ENCODE results near the gene CATSPERD.
"Not testable (repeated sequence)": the region's sequence is repeated elsewhere in the genome, so short reads cannot be mapped to it uniquely, and the experiment has no call there.

CATSPERD gene

GRCh38 chr19:5696196-5697021 lies 24.0 kb upstream of the CATSPERD start:
- DNase-seq = peak in 3 of 10 donors; percentile 59 to 84 (median 81)
- intact Hi-C loops (cut with DNase I) = no loop called here

DNA sequence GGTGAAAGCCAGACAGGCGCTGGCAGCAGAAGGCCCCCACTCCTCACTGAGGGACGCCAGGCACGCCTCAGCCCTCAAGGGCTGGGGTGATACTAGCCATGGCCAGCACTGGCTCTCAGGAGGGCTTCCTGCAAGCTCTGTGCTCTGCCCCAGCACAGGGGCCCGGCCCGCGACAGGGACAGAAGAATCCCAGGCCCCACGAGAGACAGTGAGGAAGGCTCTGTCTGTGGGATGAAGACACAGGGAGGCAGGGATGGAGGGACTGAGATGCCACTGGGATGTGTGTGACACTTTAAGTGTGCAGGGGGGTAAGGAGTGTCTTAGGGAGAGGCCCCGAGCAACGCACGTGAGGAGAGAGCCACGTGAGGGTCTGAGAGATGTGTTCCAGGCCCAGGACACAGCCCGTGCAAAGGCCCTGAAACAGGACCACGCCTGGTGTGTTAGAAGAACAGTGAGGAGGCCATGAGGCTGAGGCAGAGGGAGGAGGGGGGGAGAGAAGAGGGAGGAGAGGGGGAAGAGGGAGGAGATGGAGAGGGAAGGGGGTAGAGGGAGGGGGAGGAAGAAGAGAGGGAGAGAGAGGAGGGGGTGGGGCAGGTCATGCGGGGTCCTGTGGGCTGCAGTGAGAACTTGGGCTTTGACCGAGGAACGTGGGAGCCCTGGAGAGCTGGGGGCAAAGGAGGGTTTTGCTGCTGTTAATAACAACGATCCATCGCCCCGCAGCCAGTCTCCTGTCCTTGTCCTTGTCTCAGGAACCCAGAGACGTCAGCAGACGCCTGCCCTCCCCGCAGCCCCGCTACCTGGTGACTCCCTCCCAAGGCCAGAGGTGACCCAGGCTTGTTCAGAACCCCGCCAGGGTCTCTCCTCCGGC lies 23.2 kb upstream of the CATSPERD start:
- intact Hi-C loops (cut with DNase I) = no loop called here
- peak in 3 of 10 donors; percentile 57 to 83 (median 80) for DNase-seq

DNA sequence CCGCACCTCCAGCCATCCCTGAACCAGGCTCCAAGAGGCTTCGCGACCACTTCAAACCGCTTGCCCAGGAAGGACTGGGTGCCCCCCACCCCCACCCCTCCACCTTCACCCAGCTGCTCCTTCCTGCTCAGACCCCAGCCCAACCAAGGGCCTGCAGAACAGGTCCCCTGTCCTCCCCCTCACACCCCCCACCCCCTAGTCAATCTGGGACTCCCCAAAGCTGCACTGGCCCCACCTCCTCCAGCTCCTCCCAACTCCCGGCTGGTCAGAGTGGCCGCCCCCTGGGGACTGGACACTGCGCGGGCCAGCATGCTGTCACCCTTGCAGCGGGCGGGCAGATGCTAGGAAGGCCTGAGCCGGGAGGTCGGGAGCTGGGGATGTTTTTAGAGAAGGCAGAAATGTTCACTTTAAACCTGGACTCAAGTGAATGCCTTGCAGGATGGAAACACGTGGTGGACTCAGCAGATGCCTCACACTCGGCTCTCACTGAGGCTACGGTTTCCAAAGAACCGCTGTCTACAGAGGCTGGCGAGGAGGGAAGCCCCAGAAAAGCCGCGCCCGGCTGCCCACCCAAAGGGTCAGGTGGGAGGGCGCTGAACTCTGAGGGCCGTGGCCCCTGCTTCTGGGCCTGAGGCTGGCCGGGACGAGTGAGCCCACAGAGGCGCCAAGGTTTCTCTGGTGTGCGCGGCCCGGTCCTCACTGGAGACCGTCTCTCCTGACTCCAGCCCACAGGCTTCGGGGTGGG lies 22.4 kb upstream of the CATSPERD start:
- peak in 3 of 10 donors; percentile 55 to 79 (median 78) for DNase-seq
- intact Hi-C loops (cut with DNase I) = no loop called here

- intact Hi-C loops (cut with DNase I) = no loop called here
- peak in 3 of 10 donors; percentile 62 to 78 (median 72) for DNase-seq
Observed at GRCh38 chr19:5698635-5699422, 21.6 kb upstream of the CATSPERD start.

- peak in 1 of 10 donors; percentile 59 for DNase-seq
- intact Hi-C loops (cut with DNase I) = no loop called here
Observed at GRCh38 chr19:5700455-5701092, 19.9 kb upstream of the CATSPERD start.

DNA sequence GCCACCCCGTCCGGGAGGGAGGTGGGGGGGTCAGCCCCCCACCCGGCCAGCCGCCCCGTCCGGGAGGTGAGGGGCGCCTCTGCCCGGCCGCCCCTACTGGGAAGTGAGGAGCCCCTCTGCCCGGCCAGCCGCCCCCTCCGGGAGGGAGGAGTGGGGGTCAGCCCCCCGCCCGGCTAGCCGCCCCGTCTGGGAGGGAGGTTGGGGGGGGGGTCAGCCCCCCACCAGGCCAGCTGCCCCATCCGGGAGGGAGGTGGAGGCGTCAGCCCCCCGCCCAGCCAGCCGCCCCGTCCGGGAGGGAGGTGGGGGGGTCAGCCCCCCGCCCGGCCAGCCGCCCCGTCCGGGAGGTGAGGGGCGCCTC lies 18.4 kb upstream of the CATSPERD start:
- DNase-seq; intact Hi-C loops (cut with DNase I): not testable (repeated sequence)

GRCh38 chr19:5703819-5704818 lies 16.3 kb upstream of the CATSPERD start:
- intact Hi-C loops (cut with DNase I) = no loop called here

DNA sequence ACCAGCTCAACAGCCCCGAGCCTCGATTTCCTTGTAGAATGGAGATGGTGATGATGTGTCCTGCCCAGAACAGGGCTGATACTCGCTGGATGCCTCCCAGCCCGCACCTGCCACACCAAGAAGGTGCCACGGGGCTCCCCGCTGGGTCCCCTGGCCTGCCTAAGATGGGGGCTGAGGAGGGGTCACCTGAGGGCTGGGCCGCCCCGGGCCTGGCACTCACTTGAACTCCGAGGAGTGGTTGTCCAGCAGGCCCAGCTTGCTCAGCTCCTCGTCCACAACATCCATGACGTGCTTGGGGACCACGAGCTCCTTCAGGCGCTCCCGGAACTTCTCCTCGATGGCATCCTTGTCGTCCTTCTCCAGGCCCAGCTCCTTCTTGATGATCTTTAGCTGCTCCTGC lies 14.9 kb upstream of the CATSPERD start:
- intact Hi-C loops (cut with DNase I) = no loop called here

More at GRCh38 chr19:5703819-5704818, 16.3 kb upstream of the CATSPERD start:
- DNase-seq = no peak

GRCh38 chr19:5706876-5707573 lies 13.4 kb upstream of the CATSPERD start:
- intact Hi-C loops (cut with DNase I) = no loop called here
- peak in 1 of 10 donors; percentile 59 for DNase-seq

More for the DNA sequence above, 14.9 kb upstream of the CATSPERD start:
- peak in 1 of 10 donors; percentile 64 for DNase-seq

GRCh38 chr19:5707576-5708575 lies 12.6 kb upstream of the CATSPERD start:
- DNase-seq = peak in 1 of 10 donors; percentile 59
- intact Hi-C loops (cut with DNase I) = no loop called here

- no peak for DNase-seq
- intact Hi-C loops (cut with DNase I) = no loop called here
Observed at GRCh38 chr19:5711025-5711424, 9.4 kb upstream of the CATSPERD start.

DNA sequence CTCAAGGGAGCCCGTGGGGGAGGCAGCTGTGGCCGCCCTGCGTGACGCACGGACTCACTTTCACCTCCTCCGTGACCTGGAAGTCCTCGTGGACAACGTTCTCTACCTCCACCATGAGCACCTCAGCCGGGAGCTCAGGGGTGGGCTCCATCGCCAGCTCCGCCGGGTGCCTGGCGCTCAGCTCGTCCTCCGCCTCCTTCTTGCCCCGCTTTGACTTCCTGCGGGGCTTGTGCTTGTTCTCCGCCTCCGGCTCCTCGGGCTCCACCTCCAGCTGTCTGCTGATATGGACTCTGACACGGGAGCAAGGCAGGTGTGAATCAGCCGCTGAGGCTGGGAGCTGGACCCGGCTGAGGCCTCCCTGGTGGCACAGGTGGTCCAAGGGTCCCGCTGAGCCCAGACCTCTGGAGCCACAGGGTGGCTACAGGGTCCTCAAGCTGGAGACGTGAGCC lies 8.7 kb upstream of the CATSPERD start:
- no peak for DNase-seq
- intact Hi-C loops (cut with DNase I) = no loop called here

- DNase-seq = no peak
- intact Hi-C loops (cut with DNase I) = no loop called here
Observed at GRCh38 chr19:5713228-5713627, 7.2 kb upstream of the CATSPERD start.

DNA sequence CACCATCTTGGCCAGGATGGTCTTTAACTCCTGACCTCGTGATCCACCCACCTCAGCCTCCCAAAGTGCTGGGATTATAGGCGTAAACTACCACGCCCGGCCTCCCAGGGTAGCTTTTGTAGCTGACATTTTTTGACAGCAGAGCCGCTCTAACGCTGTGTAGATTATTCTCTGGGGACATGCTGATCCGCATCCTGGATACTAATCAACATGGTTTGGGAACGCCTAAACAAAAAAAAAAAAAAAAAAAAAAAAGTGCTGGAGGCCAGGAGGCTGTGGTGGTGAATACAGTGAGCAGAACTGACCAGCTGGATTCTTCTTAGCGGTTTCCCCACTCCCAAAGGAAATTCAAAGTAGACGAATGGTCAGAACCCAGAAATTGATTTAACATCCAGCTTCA lies 5.6 kb upstream of the CATSPERD start:
- intact Hi-C loops (cut with DNase I) = no loop called here
- no peak for DNase-seq

GRCh38 chr19:5717215-5717935 lies 3.1 kb upstream of the CATSPERD start:
- intact Hi-C loops (cut with DNase I) = no loop called here
- peak in 1 of 10 donors; percentile 31 for DNase-seq
